Measurements from ENCODE around the gene MACF1.

- no peak for TF ChIP-seq TARDBP (IDR thresholded peaks at IDR 0.05)
- TF ChIP-seq CTBP1 (IDR thresholded peaks at IDR 0.05; ENCODE audit: borderline replicate concordance) = no peak
- no peak for TF ChIP-seq NFRKB (IDR thresholded peaks at IDR 0.05)
- TF ChIP-seq LEF1 (IDR thresholded peaks at IDR 0.05; ENCODE audit: borderline replicate concordance) = no peak
- no peak for TF ChIP-seq ZNF384 (IDR thresholded peaks at IDR 0.05)
- no peak for TF ChIP-seq SP1 (IDR thresholded peaks at IDR 0.05)
- no peak for TF ChIP-seq ARNT (IDR thresholded peaks at IDR 0.05)
- no peak for TF ChIP-seq SUZ12 (IDR thresholded peaks at IDR 0.05)
- TF ChIP-seq BHLHE40 (IDR thresholded peaks at IDR 0.05; ENCODE audit: borderline replicate concordance) = no peak
- TF ChIP-seq FOXA1 (IDR thresholded peaks at IDR 0.05) = no peak
- TF ChIP-seq FOXM1 (IDR thresholded peaks at IDR 0.05; ENCODE audit: borderline replicate concordance) = no peak
- TF ChIP-seq ELF4 (IDR thresholded peaks at IDR 0.05) = no peak
- no peak for TF ChIP-seq FOXK2 (IDR thresholded peaks at IDR 0.05)
- no peak for TF ChIP-seq L3MBTL2 (conservative IDR thresholded peaks at IDR 0.05)
Observed at GRCh38 chr1:39360731-39361130, 156.2 kb downstream of the MACF1 start.

Data from HEK293T (cell line).